ENCODE results near the gene EPRS1.
A peak's percentile ranks its signal among the peaks of the same experiment; 100 is the strongest.
"Not testable (repeated sequence)": the region's sequence is repeated elsewhere in the genome, so short reads cannot be mapped to it uniquely, and the experiment has no call there.

Gene EPRS1

DNA sequence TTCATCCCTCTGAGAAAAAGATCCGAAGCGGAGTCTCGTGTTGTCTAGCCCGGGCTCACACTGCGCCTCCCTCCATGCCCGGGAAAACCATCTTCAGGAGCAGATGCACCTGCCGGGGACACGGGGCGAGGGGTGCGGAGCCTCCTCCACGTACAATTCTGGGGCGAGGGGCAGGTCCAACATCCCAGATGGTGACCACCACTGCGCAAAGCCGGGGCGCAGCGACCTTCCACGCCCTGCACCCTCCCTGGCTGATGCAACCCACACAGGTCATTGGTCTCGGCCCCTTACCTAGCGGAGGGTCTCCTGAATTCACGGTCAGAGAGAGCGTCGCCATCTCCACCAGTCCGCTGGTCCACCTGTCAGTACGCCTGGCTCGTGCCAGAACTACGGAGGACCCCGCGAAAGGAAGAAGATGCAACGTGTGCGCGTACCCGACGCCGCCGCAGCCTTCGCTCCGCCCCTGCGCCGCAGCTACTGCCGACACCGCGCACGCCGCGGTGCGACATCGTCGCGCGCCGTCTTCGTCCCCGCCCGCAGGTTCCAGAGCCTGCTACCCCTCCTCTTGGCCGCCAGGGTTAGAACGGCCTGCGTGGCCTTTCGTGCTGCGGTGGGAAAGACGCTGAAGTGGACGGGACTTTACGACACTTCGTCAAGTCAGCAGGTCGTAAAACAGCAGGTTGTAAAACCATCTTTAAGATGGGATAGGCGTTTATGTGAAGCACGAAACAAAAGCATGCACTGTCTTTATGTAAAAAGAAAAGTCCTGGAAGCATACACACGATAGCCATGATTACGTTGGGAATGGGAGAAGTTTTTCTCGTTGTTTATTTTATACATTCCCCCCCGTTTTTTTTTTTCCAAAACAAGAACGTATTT lies at the start of gene EPRS1:
Gene EPRS1 (minus strand): TSS at position 454 of the 879 bp plus-strand sequence. CDS start 117 bp downstream, at position 337.
- peak; percentile 91 for DNase-seq

DNA sequence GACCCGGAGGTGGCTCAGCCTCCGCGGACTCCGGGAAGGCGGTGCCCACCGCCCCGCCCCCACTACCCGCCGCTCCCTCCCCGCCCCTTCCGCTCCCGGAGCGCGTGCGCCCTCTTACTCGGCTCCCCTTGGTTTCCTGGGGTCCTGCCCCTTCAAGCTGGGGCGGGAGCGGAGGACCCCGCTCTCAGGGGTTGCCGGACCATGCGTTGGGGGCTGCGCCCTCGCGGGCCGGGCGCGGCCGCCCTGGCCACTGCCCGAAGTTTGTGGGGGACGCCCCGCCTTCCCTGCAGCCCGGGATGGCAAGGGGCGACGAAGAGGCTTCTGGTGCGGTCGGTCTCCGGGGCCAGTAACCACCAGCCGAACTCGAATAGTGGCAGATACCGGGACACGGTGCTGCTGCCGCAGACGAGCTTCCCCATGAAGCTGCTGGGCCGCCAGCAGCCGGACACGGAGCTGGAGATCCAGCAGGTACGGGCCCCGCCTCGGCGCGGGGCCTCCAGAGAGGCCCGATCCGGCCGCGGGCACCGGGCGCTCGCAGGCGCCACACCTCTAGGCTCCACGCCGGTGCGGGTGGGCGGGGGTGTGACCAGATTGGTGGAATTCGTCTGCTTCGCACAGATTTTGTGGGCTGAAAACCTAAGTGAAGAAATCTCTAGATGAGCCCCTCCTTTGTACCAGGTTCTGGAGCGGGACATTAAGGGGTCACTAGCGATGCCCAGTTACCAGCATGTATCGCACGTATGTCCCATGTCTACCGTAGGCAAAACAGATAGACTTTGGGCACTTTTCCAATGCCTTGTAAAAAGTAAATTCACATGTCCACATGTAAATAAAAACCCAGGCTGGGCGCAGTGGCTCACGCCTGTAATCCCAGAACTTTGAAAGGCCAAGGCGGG lies 48.0 kb upstream of the EPRS1 start, which contains the start of gene IARS2:
Gene IARS2 (plus strand): TSS at position 117 of the 896 bp plus-strand sequence. CDS start 85 bp downstream, at position 202.
- peak; percentile 87 for DNase-seq

DNA sequence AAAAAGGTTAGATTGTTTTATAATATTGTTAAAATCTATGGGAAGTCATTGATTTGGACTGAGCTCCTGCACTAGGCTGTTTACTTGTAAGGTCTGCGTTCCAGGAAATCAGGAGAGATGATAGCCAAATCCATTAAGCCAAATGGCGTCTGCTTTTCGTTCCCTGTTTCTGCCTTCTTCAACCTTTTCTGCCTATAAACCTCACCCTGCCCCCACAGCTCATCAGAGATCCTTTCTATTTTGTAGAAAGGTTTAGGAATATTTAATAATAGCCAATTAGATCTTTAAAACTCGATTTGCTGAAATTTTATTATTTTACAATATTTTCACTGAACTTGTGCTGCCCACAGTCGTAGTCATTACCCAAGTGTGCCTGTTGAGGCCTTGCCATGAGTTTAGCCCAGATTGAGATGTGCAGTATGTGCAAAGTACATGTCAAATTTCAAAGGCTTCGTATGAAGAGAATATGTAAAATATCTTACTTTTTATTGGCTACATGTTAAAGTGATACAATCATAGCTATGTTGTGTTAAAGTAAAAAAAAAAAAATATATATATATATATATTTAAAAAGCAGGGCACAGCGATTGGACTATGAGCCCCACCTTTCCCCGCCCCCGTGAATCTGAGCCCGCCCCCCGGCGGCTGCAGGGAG lies 47.2 kb upstream of the EPRS1 start:
- DNase-seq = no peak

DNA sequence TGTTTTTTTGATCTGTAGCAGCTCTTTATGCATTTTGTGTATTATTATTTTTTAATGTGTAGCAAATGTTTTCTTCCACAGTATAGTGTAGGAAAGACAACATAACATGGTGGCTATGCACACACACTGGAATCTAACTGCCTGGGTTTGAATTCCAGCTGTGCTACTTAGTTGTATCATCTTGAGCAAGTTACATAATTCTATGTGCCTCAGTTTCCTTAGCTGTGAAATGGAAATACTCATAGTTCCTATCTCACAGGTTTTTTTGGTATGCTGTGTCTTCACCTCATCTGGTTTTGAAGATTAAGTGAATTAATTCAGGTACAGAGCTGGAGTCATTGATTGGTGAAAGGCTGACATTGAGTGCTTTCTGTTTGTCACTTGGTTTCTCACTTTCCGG lies 46.4 kb upstream of the EPRS1 start:
- no peak for DNase-seq

DNA sequence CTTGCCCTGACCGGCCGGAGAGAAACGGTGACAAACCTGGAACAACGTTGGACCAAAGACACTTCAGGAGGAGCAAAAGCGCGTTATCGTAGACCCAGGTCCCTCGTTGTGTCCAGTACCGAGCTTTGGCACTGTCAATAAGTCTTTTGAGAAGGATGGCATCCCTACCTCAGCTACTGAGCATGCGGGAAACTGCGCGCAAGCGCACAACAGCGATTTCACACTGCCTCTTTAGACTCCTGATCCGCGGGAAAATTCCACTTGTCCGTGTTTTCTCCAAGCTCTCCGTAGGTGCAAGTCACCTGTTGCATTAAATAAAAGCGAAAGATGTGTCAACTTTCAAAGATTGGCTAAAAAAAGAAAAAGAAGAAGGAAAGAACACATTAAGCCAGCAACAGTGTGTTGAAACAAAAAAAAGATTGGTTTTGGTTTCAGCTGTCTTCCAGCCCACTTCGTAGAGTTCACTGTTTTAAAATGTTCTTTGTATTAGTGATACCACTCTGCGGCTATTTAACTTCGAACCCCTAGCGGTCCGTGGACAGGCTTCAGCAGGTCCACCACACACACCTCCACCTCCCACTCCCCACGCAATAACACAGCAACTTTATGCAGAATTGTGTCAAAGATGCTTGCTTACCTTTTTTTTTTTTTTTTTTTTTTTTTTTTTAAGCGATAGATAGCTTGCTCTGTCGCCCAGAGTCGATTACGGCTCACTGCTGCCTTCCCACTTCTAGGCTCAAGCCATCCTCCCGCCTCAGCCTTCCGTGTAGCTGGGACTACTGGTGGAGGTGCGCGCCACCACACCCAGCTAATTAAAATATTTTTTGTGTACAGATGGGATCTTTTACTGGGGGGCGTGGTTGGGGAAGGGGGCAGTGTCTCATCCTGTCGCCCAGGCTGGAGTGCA lies 43.6 kb upstream of the EPRS1 start, which contains the start of gene BPNT1:
Gene BPNT1 (minus strand): TSS at position 139 of the 907 bp plus-strand sequence. CDS start 9,942 bp downstream, outside the sequence.
- DNase-seq = peak; percentile 95

DNA sequence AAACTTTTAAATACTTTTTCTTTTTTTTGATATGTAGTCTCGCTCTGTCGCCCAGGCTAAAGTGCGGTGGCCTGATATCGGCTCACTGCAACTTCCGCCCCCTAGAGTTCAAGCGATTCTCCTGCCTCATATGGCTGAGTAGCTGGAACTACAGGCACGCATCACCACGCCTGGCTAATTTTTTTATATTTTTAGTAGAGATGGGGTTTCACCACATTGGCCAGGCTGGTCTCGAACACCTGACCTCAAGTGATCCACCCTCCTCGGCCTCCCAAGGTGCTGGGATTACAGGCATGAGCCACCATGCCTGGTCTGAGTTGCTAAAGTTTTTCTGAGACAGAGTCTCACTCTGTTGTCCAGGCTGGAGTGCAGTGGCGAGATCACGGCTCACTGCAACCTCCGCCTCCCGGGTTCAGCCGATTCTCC lies 40.0 kb upstream of the EPRS1 start:
- not testable (repeated sequence) for DNase-seq

DNA sequence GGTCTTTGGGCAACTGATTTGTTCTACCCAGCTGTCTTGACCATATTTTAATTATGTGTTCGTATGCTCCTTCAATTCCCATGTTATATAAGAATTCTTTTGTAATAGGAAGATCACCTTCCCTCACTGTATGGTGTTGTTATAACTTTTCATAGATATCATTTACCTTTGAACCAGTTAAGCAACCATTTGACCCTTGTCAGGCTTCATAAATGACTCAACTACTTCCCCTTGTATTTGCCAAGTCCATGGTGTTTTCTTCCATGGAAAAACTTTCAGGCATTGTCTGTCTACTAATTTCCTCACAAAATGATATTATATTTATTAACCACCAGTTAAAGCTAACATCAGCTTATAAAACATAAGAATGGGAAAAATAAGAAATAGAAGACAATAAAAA lies 38.2 kb upstream of the EPRS1 start:
- DNase-seq = no peak

DNA sequence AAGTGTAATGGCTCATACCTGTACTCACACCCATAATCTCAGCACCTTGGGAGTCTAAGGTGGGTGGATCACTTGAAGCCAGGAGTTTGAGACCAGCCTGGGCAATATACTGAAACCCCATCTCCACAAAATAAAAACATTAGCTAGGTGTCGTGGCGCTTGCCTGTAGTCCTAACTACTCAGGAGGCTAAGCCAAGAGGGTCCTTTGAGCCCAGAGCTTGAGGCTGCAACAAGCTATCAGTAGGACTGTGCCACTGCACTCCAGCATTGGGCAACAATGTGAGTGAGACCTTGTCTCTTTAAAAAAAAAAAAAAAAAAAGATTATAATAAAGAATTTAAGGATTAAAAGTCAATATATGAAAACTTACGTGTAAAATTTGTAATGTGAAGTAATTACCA lies 31.6 kb upstream of the EPRS1 start:
- DNase-seq = no peak

DNA sequence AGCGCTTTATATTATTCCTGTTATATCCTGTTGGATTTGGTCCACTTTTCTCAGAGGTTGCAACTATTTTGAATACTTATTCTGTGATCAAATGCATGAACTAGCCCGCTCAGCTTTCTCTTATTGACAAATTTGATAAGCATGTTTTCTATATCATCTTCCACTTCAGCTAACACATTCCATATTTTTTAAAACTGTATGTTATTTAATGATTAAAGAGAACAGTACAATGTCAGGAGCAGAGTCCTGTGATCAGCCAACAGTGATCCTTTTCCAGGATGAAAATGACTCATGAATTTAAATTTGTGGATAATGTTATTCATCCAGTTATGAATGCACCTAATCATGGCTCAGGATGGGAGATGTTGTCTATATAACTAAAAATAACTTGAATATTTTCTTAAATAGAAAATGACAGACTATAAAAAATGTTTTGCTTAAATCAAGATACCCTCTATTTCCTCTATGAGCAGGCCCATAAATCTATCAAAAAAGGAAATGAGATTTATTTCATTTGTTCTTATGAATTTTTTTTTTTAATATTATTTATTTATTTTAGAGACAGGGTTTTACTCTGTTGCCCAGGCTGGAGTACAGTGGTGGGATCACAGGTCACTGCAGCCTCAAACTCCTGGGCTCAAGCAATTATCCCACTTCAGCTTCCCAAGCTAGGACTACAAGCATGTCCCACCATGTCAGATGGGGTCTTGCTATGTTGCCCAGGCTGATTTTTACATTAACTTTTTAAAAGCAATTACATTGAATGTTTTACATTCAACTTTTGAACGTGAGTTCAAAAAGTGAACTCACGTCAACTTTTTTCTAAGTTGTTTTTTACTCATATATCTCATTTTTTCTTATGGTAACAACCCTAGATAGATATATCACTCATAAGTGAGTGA lies 30.8 kb upstream of the EPRS1 start:
- DNase-seq = no peak

DNA sequence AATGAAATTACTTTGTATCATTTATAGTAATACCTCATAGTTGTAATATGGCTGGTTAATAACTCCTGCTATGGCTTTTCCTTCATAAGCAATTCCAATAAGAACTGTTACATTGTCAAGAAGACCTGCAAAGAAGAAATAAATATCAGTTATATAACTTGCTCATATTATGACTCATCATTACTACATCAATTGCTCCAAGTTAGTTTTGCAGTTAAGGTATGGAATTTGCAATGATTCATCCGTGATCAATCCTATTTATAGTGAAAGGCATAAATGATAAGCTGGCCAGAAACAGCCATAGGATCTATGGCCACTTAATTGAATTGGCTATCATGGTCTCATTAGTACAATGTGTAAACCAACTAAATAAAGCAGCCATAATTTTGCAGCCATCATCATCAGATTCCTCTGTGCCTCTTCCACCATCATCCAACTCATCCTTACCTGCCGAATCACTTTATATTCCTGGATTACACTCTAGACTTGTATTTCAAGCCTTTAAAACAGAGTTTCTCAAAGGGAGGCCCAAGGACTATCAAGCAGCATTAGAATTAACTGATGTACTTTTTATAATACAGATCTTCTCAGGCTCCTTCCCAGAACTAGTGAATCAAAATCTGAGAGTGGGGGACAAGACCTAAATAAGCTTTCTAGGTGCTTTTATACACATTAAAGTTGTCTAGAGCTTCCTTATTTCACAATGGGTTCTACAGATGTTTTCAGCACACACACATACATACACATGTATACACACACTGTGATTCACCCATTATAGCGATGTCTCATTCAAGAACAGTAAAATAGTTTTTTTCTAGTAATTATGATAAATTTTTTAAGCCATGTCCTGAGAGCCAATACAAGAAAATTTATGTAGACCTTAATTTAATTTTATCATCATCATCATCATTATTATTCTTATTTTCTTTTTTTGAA lies 21.2 kb upstream of the EPRS1 start:
- no peak for DNase-seq

DNA sequence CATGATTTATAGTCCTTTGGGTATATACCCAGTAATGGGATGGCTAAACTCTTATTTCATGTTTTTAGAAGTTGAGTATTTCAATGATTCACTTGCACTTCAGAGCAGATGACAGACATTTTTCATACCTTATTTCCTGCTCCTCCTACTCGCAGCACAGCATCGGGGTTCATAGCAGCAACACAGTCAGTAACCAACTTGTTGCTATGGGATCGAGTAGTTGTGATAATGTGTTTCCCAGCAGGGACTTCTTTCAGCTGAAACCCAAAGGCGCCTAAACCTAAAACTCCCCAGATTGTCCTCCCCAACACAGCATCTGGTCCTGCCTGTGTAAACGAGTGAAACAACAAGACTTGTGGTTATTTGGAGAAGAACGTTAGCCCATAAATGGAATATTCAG lies 16.3 kb upstream of the EPRS1 start:
- no peak for DNase-seq

DNA sequence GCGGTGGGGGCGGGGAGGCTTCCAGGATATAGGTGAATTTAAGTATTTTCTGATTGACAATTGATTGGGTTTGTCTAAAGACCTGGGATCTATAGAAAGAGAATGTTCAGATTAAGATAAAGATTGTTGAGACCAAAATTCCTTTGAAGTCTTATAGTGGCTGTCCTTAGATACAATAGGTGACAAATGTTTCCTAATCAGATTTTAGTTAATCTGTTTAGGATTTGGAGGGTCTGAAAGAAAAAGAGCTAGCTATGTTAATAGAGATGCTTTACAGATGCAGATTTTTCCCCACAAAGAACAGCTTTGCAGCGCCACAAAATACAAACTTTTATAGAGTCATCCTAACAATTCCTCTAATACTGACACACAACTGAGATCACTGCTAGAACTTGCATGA lies 14.6 kb upstream of the EPRS1 start:
- no peak for DNase-seq

DNA sequence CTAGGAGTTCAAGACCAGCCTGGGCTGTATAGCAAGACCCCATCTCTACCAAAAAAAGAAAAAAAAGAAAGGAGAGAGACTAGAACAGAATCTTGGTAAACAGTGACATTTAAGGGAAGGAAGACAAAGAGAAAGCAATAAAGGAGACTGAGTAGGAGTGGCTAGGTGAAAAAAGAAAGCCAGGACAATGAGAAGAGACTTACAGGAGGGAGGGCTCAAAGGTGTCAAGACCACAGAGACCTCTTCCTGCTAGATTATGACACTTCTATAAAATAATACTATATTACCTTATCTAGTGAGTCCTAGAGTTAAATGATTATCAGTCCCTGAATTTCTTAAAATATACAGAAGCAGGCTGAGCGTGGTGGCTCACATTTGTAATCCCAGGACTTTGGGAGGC lies 10.1 kb upstream of the EPRS1 start:
- DNase-seq = no peak

DNA sequence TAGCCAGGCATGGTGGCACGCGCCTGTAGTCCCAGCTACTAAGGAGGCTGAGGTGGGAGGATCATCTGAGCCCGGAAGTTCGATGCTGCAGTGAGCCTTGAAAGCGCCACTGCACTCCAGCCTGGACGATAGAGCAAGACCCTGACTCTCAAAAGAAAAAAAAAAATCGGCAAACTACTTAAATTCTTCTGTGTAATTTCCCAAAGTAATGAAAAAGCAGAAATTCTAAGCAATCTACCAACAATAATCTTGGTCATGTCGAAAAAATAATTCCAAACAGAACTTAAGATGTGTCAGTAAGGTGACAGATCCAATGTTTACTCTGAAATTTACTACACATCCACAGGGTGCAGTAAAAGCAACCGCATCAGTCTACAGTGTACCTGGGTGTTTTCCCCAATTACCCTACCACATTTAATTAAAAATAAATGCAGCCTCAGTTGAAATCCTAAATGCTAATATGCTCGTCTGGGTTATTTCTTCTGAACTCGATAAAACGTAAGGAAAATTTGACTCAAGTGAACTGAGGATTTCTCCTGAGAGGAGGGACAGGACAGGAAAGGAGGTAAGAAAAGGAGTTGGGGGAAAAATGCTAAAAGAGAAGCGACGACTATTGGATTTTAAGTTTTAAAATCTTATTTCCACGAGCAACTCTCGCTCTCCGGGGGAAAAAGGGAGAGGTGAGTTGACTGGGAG lies 801 bp downstream of the EPRS1 start:
- DNase-seq = no peak

DNA sequence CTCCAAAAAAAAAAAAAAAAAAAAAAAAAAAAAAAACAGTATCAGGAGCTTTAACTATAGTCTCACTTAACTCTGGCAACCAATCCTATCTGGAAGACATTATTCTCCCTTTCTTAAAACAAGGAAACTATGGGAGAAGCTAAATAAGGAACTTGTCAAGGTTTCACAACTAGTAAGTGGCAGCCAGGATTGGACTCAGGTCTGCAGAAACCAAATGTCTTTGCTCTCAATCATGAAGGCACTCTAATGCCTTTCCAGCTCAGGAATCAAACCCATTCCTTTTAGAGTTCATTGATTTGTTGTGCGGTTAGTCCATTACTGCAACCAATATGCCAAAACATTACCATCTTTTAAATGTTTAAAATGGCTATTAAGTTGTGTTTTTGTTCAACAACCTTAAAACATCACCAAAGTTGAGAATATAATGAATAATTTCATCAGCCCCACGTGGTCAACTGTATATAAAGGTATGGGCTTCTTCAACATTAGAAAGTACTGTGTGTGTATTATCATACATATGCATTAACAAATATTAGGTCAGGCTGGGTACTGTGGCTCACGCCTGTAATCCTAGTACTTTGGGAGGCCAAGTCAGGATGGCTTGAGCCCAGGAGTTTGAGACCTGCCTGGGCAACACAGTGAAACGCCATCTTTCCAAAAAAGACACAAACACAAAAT lies 1.5 kb downstream of the EPRS1 start:
- no peak for DNase-seq

DNA sequence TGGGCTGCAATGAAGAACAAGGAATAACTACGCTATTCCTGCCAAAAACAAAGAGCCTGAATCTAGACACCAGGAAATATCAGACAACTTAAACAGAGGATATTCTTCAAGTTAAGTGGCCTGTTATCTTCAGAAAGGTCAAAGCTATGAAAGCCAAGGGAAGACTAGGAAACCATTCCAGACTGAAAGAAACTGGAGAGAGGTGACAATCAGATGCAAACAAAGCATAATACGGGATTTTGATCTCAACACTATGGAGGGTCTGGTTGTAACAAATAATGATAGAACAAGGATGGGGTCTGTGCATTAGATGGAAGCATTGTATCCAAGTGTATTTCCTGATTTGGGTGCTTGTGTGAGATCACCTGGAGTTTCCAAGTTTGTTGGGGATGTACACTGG lies 2.7 kb downstream of the EPRS1 start:
- no peak for DNase-seq

DNA sequence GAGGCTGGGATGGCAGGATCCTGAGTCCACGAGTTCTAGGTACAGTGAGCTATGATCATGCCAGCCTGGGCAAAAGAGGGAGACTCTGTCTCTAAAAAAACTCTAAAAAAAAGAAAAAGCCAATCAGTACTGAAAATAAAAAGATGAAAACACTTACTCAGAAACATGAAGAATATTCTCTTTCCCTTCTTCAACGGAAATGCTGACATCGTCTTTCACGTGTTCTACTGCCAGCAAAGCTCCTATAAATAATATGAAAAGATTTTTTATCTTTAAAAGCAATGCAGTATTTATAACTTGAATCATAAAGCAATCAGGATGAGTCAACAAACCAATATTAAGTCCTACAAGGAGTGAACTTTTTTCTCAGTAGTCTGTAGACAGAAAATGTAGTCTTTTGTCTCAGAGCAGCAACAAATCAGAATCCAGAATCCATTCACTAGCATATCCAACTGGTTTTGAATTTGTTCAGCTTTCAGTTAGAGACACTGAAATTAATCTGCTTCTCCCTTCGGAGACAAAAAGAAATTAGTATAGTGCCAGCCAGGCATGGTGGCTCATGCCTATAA lies 6.2 kb downstream of the EPRS1 start:
- DNase-seq = no peak

DNA sequence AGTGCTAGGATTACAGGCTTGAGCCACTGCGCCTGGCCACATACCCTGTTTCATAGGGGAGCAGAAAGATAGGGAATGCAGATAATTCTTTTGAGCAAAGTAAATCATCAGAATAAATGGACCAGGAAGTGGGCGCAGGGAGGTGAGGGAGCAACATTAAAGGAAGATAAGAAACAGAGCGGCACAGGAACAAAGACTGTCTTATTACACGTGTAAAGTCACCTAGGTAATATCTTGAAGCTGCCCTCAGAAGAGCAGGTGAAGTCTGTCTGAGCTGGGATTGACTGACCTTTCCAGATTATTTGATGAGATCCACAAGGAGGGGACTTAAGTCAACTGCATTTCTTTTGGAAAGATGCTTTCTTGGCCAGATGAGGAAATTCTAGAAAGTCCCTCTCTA lies 7.7 kb downstream of the EPRS1 start:
- no peak for DNase-seq

All from activated CD4-positive, alpha-beta T cell treated with anti-CD3 and anti-CD28 coated beads for 1 hour (primary cell).